SK-N-SH (cell line): ENCODE data around the gene DCHS1. TPM values are rescaled to one million over a fixed set of nuclear protein-coding genes. Genes with fewer than 3 reads are reported as not detected.

Source experiments
- CTCF ChIA-PET: fragments of 300-600, 350-600 bp; formaldehyde crosslinking; extraction: SDS; loops from one replicate; lab custom pipeline; 2021; lab: Yijun Ruan, JAX
- POLR2A ChIA-PET: fragments of 350-600 bp; sonication (Branson Sonifier 250); formaldehyde crosslinking; extraction: SDS; loops from one replicate; lab custom pipeline; 2020; ENCODE audit warnings: antibody characterized with exemption, inconsistent platforms; lab: Yijun Ruan, JAX
- DNase-seq: peaks from one replicate; pipeline ENCODE4 v3.0.0; 2012
- H2AFZ ChIP-seq: fragments of 200-600 bp; sonication (generic); 2 replicates; pipeline ENCODE4 v1.8.1; 2016; ENCODE audit warnings: antibody characterized with exemption, mild to moderate bottlenecking, low read depth
- H3F3A ChIP-seq: fragments of 200-600 bp; sonication (generic); replicated peaks from 2 replicates; pipeline ENCODE3; 2016; ENCODE audit warnings: antibody characterized with exemption, mild to moderate bottlenecking; ENCODE audit not compliant: insufficient read depth
- H3K27ac ChIP-seq, 2 experiments: fragments of 200-500 bp in 1 of 2; fragments of 200-600 bp in 1 of 2; sonication (Bioruptor generic) in 1 of 2; sonication (generic), shearing (Covaris generic) in 1 of 2; 2 replicates each; pipeline versions ENCODE4 v1.5.1 to v1.6.1; 2014 to 2016; ENCODE audit warnings: low read depth in 2 of 2, inconsistent platforms in 1 of 2, low read length in 1 of 2, mild to moderate bottlenecking in 1 of 2, mixed read lengths in 1 of 2
- H3K27me3 ChIP-seq: fragments of 200-600 bp; sonication (generic), shearing (Covaris generic); 2 replicates; pipeline ENCODE4 v1.6.1; 2016; ENCODE audit warnings: mixed run types; ENCODE audit not compliant: insufficient read depth
- H3K36me3 ChIP-seq, 2 experiments: fragments of 200-500 bp in 1 of 2; fragments of 200-600 bp in 1 of 2; sonication (Bioruptor generic) in 1 of 2; sonication (generic) in 1 of 2; replicated peaks in 1 of 2; 2 replicates each; pipeline versions ENCODE3 to v1.5.1; 2014 to 2016; ENCODE audit warnings: low read length in 1 of 2, mild to moderate bottlenecking in 1 of 2; ENCODE audit not compliant: insufficient read depth in 2 of 2, control insufficient read depth in 1 of 2
- H3K4me1 ChIP-seq, 2 experiments: fragments of 200-500 bp in 1 of 2; fragments of 200-600 bp in 1 of 2; sonication (Bioruptor generic) in 1 of 2; sonication (generic), shearing (Covaris generic) in 1 of 2; 2 replicates each; pipeline versions ENCODE4 v1.5.1 to v1.6.1; 2014 to 2016; ENCODE audit warnings: low read depth in 1 of 2, low read length in 1 of 2, mixed run types in 1 of 2; ENCODE audit not compliant: insufficient read depth in 2 of 2, control insufficient read depth in 1 of 2
- H3K4me2 ChIP-seq: fragments of 200-600 bp; sonication (generic), shearing (Covaris generic); 2 replicates; pipeline ENCODE4 v1.6.1; 2017; ENCODE audit warnings: mixed run types
- H3K4me3 ChIP-seq, 2 experiments: fragments of 200-500 bp in 1 of 2; fragments of 200-600 bp in 1 of 2; sonication (Bioruptor generic) in 1 of 2; sonication (generic), shearing (Covaris generic) in 1 of 2; 2 replicates each; pipeline versions ENCODE4 v1.5.1 to v1.8.1; 2014 to 2016; ENCODE audit warnings: low read depth in 2 of 2, inconsistent platforms in 1 of 2, low read length in 1 of 2, mild to moderate bottlenecking in 1 of 2, mixed read lengths in 1 of 2, moderate library complexity in 1 of 2
- H3K79me2 ChIP-seq: fragments of 200-600 bp; sonication (generic); 2 replicates; pipeline ENCODE4 v1.8.1; 2017; ENCODE audit warnings: mild to moderate bottlenecking; ENCODE audit not compliant: insufficient read depth
- H3K9ac ChIP-seq: fragments of 200-600 bp; sonication (generic); 2 replicates; pipeline ENCODE4 v1.6.1; 2017; ENCODE audit warnings: mixed run types
- H3K9me2 ChIP-seq: fragments of 200-600 bp; sonication (generic); 2 replicates; pipeline ENCODE4 v1.6.1; 2017; ENCODE audit warnings: mixed run types
- H3K9me3 ChIP-seq: fragments of 200-600 bp; sonication (generic); 2 replicates; pipeline ENCODE4 v1.6.1; 2017; ENCODE audit warnings: mixed run types, mild to moderate bottlenecking, moderate library complexity
- H4K20me1 ChIP-seq: fragments of 200-600 bp; sonication (generic); 2 replicates; pipeline ENCODE4 v1.6.1; 2017; ENCODE audit warnings: mild to moderate bottlenecking, mixed run types; ENCODE audit not compliant: insufficient read depth
- EP300 ChIP-seq, 2 experiments: IDR thresholded peaks; 2 replicates each; pipeline versions ENCODE4 v1.4.0 to v1.6.1; 2012; ENCODE audit warnings: borderline replicate concordance in 1 of 2, low read depth in 1 of 2, low read length in 1 of 2
- FOXM1 ChIP-seq: IDR thresholded peaks from 2 replicates; pipeline ENCODE4 v1.4.0; 2012; ENCODE audit warnings: low read depth, mild to moderate bottlenecking
- JUND ChIP-seq: IDR thresholded peaks from 2 replicates; pipeline ENCODE4 v1.4.0; 2012
- NFIC ChIP-seq: IDR thresholded peaks from 2 replicates; pipeline ENCODE4 v1.4.0; 2012; ENCODE audit warnings: borderline replicate concordance
- POLR2AphosphoS5 ChIP-seq: IDR thresholded peaks from 2 replicates; pipeline ENCODE4 v1.6.1; 2012; ENCODE audit warnings: low read depth, low read length
- RAD21 ChIP-seq: IDR thresholded peaks from 2 replicates; pipeline ENCODE4 v1.6.1; 2012; ENCODE audit warnings: mild to moderate bottlenecking, low read length
- RXRA ChIP-seq: IDR thresholded peaks from 2 replicates; pipeline ENCODE4 v1.4.0; 2012; ENCODE audit warnings: low read depth, mild to moderate bottlenecking, borderline replicate concordance
- TCF12 ChIP-seq: IDR thresholded peaks from 2 replicates; pipeline ENCODE4 v1.4.0; 2012
- ZBTB33 ChIP-seq: IDR thresholded peaks from 2 replicates; pipeline ENCODE4 v1.4.0; 2012; ENCODE audit warnings: low read depth, borderline replicate concordance
- WGBS: methylation state at CpG from one replicate; pipeline ENCODE4 v1.1.6; 2017; ENCODE audit warnings: low lambda C conversion rate; 5-methylcytosine and 5-hydroxymethylcytosine counted together
- polyA plus RNA-seq, 3 experiments: library from polyadenylated mRNA; depleted of rRNA; stranded (reverse); fragments of >200 nt; gene quantifications; 2 replicates each; pipeline ENCODE4 v1.2.3, GENCODE V29; 2012

Gene DCHS1
- polyA plus RNA-seq, 1 of the 3 experiments (the other 2 are of a cell fraction): 5.7 TPM

- H3K27me3 ChIP-seq: no peaks in the 10 kb centered on the region
- no peaks in the 10 kb centered on the region for H4K20me1 ChIP-seq
- no peak for DNase-seq
- WGBS: 81% methylated on average over 15 of the region's 36 CpGs
- no peak overlapping the region for H3K4me3 ChIP-seq
- no peak overlapping the region for H3K4me2 ChIP-seq
- peaks cover 0 to 20% of the 10 kb centered on the region in 2 experiments; a peak in 1 of 4 replicates for H3K4me1 ChIP-seq
- H3K9me3 ChIP-seq: no peaks in the 10 kb centered on the region
- no peak overlapping the region for H2AFZ ChIP-seq
- POLR2A ChIA-PET: no interaction called here
- H3K27ac ChIP-seq: no peak overlapping the region
- CTCF ChIA-PET: interaction anchor here (1.0 to 1.2 kb wide), 4 partner anchors 21 to 195 kb away, joined by 3 read pairs; partner anchors contain the start of gene TPP1
- H3K9me2 ChIP-seq: no peaks in the 10 kb centered on the region
- no peaks in the 10 kb centered on the region for H3F3A ChIP-seq
- no peaks in the 10 kb centered on the region for H3K79me2 ChIP-seq
- no peak for TF ChIP-seq EP300 (IDR thresholded peaks at IDR 0.05; ENCODE audit: borderline replicate concordance in 1 of 2, low read depth in 1 of 2, low read length in 1 of 2)
- TF ChIP-seq NFIC: no peak
- no peak for TF ChIP-seq POLR2AphosphoS5
- TF ChIP-seq RXRA: no peak
- TF ChIP-seq TCF12: no peak
- TF ChIP-seq ZBTB33: no peak
- TF ChIP-seq JUND: no peak
- TF ChIP-seq FOXM1: no peak
- H3K36me3 ChIP-seq: no peaks in the 10 kb centered on the region
- H3K9ac ChIP-seq: no peak overlapping the region
These were observed 15.3 kb downstream of the DCHS1 start for GRCh38 chr11:6640036-6640984.

GRCh38 chr11:6638429-6638828, 17.2 kb downstream of the DCHS1 start:
- Histone ChIP-seq H3K4me1 (peaks cover 0 to 20% of the 10 kb centered on the region in 2 experiments; a peak in 1 of 4 replicates), H3K9me2 (no peaks in the 10 kb centered on the region), H4K20me1 (no peaks in the 10 kb centered on the region), H3K27ac (no peak overlapping the region; a peak in 1 of 4 replicates), H3K4me3 (no peak overlapping the region), H3K4me2 (no peak overlapping the region), H3K79me2 (no peaks in the 10 kb centered on the region), H2AFZ (no peak overlapping the region), H3K27me3 (no peaks in the 10 kb centered on the region), H3F3A (no peaks in the 10 kb centered on the region), H3K36me3 (no peaks in the 10 kb centered on the region), H3K9ac (no peak overlapping the region), H3K9me3 (no peaks in the 10 kb centered on the region)
- POLR2A ChIA-PET: interaction anchor here (0.6 kb wide), 1 partner anchor 111 kb away, joined by 3 read pairs; no protein-coding TSS in a partner anchor
- no peak for DNase-seq
- TF ChIP-seq POLR2AphosphoS5: no peak
- 0 out of 2 replicates have a peak, but pooled peaks have one; percentile 5 for TF ChIP-seq RAD21
- WGBS: 53% methylated on average over 4 of the region's 4 CpGs
- CTCF ChIA-PET: interaction anchor here (0.8 to 1.9 kb wide), 7 partner anchors 9 to 107 kb away, joined by 3 to 7 read pairs (median 3); partner anchors contain the start of gene MRPL17
